Thoracic aorta (tissue), 2 donors: ENCODE measurements around the gene NTRK2. TPM values are rescaled to one million over a fixed set of nuclear protein-coding genes. Genes with fewer than 3 reads are reported as not detected.
A peak's percentile ranks its signal among the peaks of the same experiment; 100 is the strongest.

Experiments
- ATAC-seq: fragments of 150-250 bp; one replicate; pipeline ENCODE4 v1.8.0; 2017; ENCODE audit warnings: low read depth; ENCODE audit not compliant: insufficient number of reproducible peaks, low FRiP score
- DNase-seq: peaks from one replicate; pipeline ENCODE4 v3.0.0-alpha.2; 2020; ENCODE audit warnings: low spot score
- H3K27ac ChIP-seq, 2 donors: fragments of 200-600 bp; sonication (generic); 1 replicate in 1 of 2; 2 replicates in 1 of 2; pipeline ENCODE4 v1.5.1; 2016; ENCODE audit warnings: mild to moderate bottlenecking in 2 of 2, moderate library complexity in 2 of 2
- H3K27me3 ChIP-seq: fragments of 200-600 bp; sonication (generic); replicated peaks from 2 replicates; pipeline ENCODE4 v1.6.0; 2016; ENCODE audit warnings: mild to moderate bottlenecking; ENCODE audit not compliant: insufficient read depth
- H3K36me3 ChIP-seq: fragments of 200-600 bp; sonication (generic); one replicate; pipeline ENCODE4 v1.5.1; 2016
- H3K4me1 ChIP-seq, 2 donors: fragments of 200-600 bp; sonication (generic); 1 replicate in 1 of 2; 2 replicates in 1 of 2; pipeline versions ENCODE4 v1.5.1 to v1.6.0; 2016; ENCODE audit warnings: low read depth in 2 of 2, mild to moderate bottlenecking in 1 of 2; ENCODE audit not compliant: control insufficient read depth in 1 of 2
- H3K4me3 ChIP-seq: fragments of 200-600 bp; sonication (generic); 2 replicates; pipeline ENCODE4 v1.5.1; 2016; ENCODE audit warnings: mild to moderate bottlenecking
- H3K9me3 ChIP-seq: fragments of 200-600 bp; sonication (generic); 2 replicates; pipeline ENCODE4 v1.5.1; 2016
- total RNA-seq, 2 donors: library from RNA; depleted of rRNA; stranded (reverse); fragments of >200 nt; gene quantifications; one replicate each; pipeline versions ENCODE4 v1.1.0 to v1.2.3, GENCODE V29; 2016
- TF ChIP-seq, protein P1 (sequence below): fragments of 200-600 bp; sonication (generic); IDR thresholded peaks from one replicate; pipeline ENCODE4 v1.5.1; 2019; ENCODE audit warnings: antibody characterized with exemption

The NTRK2 gene
- total RNA-seq, 2 donors from 2014 or later = 12.6 to 27.9 TPM

DNA sequence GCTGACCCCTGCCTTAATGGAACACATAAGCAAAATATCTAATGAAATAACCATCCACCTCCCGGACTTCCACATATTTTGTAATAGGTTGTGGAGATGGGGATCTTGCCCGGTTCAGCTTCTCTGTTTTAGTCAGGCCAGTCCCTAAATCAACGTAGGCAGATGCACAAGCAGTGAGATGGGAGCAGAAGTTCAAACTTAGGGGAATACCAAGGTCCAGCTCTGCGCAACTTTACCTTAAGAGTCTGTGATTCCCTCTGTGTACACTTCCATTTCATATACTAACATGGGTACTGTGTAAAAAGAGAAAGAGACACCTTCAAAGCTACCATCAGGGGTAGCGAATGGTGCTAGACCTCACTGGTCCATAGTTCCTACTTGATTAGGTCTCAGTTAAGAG, 110.9 kb downstream of the NTRK2 start:
- no peak for DNase-seq
- peaks cover 3 to 8% of the 10 kb centered on the region in 2 donors for H3K4me1 ChIP-seq
- H3K4me3 ChIP-seq = no peak overlapping the region
- H3K36me3 ChIP-seq = no peaks in the 10 kb centered on the region
- H3K9me3 ChIP-seq = no peaks in the 10 kb centered on the region
- no peak overlapping the region for H3K27ac ChIP-seq
- ATAC-seq = no peak
- TF ChIP-seq, protein P1, sequence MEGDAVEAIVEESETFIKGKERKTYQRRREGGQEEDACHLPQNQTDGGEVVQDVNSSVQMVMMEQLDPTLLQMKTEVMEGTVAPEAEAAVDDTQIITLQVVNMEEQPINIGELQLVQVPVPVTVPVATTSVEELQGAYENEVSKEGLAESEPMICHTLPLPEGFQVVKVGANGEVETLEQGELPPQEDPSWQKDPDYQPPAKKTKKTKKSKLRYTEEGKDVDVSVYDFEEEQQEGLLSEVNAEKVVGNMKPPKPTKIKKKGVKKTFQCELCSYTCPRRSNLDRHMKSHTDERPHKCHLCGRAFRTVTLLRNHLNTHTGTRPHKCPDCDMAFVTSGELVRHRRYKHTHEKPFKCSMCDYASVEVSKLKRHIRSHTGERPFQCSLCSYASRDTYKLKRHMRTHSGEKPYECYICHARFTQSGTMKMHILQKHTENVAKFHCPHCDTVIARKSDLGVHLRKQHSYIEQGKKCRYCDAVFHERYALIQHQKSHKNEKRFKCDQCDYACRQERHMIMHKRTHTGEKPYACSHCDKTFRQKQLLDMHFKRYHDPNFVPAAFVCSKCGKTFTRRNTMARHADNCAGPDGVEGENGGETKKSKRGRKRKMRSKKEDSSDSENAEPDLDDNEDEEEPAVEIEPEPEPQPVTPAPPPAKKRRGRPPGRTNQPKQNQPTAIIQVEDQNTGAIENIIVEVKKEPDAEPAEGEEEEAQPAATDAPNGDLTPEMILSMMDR = no peak
- H3K27me3 ChIP-seq = no peaks in the 10 kb centered on the region

DNA sequence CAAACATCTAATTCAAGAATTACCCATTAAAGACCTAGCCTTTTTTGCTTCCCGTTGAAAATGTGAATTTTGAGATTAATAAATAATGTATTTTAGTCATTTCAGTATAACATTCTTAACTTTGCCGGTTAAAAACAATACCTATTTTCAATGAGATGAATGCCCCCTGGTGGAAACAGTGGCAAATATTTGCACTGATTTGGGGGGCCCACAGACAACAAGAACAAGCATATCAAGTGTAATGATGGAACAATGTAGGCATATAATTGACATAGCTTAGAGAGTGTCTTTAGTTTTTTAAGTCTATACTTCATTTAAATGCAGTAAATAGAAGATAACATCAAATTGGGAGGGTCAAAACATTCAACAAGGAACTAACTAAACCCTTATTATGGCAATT, 111.9 kb downstream of the NTRK2 start:
- no peak overlapping the region for H3K4me3 ChIP-seq
- no peaks in the 10 kb centered on the region for H3K36me3 ChIP-seq
- H3K27me3 ChIP-seq = no peaks in the 10 kb centered on the region
- DNase-seq (no peak), ATAC-seq (no peak)
- no peak overlapping the region for H3K27ac ChIP-seq
- H3K4me1 ChIP-seq = peaks cover 3 to 8% of the 10 kb centered on the region in 2 donors
- TF ChIP-seq, protein P1 = no peak
- H3K9me3 ChIP-seq = no peaks in the 10 kb centered on the region

DNA sequence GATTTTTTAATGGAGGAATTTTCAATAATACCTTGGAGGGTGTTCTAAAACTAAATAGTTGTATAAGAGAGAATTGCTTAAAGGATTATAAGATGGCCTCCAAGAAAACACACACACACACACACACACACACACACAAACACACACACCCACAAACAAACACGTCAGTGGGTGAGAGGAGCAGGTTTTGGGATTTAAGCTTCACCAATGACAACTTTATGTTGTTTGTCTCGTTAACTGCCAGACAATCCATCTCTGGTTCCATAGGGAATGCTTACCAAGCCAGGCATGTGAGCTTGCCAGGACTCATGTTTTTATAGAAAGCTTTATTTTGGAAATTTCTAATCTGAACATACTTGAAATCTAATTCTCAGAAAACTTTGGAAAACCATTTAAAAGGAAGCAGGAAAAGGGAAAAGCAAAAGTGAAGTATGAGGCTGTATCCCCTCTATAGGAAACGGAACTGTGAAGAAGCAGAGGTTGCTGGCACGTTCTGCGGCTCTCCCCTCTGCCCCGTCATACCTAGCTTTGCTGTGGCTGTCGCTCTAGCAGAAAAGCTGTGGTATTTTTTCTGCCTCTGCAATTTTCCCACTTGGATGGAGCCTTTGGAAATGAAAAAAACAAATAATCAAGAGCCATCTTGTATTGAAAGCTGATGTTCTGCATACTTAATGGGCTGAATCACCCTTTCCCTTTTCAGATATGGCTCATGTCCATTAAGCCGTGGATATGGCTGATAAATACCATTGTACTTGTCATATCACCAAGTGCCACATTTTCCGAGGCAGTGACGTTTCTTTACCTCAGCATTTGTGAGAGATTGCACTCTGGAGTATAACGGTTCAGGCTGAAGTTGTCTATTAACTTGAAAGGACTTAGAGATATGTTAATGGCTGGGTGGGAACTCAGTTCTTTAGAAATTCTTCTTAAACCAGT, 112.7 kb downstream of the NTRK2 start:
- ATAC-seq (no peak), DNase-seq (no peak)
- Histone ChIP-seq H3K4me1 (peaks cover 3 to 8% of the 10 kb centered on the region in 2 donors), H3K27me3 (no peaks in the 10 kb centered on the region), H3K36me3 (no peaks in the 10 kb centered on the region), H3K9me3 (no peaks in the 10 kb centered on the region), H3K27ac (peak overlapping the region in 1 of 2 donors; percentile 8), H3K4me3 (peak overlapping the region; percentile 64)
- TF ChIP-seq, protein P1 = no peak

DNA sequence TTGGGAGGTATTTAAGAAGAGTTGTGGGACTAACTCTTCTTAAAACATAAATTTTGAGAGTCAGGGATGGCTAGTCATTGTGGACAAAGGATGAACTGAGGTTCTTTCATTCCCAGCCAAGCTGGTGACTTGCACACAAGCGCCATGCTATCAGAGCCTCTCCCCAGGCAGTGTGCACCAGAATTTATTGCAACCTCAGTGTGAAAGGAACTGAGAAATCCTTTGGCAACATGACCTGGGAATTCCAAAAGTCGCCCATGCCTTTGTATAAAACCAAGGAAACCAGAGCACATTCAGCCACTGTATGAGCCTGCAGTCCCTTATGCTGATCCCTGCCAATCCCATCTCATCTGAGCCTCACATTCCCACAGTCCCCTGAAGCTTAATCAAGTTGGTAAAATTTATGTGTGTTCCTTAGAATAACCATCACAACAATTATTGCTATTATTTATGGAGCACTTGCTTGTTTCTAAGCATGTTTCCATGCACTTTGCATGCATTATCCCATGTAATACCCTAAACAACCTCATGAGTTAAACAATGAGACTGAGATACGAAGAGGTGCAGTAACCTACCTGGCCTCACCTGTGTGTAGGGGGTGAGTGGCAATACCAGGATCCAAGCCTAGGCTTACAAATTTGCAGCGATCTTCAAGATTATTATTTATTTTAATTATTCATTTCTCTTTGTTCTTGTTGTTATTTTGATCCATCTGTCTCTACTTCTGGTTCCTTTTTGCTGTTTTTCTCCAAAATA, 116.4 kb downstream of the NTRK2 start:
- Histone ChIP-seq H3K27me3 (no peaks in the 10 kb centered on the region), H3K27ac (no peak overlapping the region), H3K4me1 (peaks cover 3 to 8% of the 10 kb centered on the region in 2 donors), H3K4me3 (no peak overlapping the region), H3K9me3 (no peaks in the 10 kb centered on the region), H3K36me3 (no peaks in the 10 kb centered on the region)
- DNase-seq (no peak), ATAC-seq (no peak)
- TF ChIP-seq, protein P1 = no peak

DNA sequence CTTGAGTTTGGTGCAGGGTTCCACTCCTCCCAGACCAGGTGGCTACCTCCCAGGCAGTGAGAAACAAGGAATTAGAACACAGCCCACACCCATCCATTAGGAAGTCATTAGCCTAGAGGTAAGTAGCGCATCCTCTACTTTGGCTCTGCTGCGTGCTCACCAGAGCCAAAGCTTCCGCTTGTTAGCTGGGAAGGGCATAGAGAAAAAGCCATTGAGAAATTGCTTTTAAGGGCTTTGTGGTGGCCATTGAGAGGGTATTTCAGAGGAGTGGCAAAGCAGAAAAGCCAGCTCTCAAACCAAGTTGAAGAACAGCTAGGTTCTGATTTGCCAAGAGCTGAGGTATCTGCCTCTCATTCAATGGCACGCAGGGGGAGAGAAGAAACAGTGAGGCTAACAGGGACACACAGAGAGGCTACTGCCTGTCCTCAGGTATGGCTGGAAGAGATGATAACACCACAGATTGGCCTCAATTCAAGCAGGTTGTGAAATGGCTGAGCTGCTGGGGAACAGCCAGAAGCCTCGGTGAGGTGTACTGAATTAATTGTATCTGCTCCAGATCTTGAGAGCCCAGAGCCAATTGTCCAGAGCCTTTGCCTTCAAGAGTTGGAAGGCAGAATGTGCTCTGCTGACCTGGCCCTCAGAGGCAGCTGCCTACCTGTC, 119.4 kb downstream of the NTRK2 start:
- no peak overlapping the region for H3K4me3 ChIP-seq
- H3K27ac ChIP-seq = no peak overlapping the region
- DNase-seq (no peak), ATAC-seq (no peak)
- no peaks in the 10 kb centered on the region for H3K4me1 ChIP-seq
- H3K36me3 ChIP-seq = no peaks in the 10 kb centered on the region
- no peaks in the 10 kb centered on the region for H3K27me3 ChIP-seq
- no peaks in the 10 kb centered on the region for H3K9me3 ChIP-seq
- TF ChIP-seq, protein P1 = no peak
